KOPT-K1 (cell line): ENCODE results near the gene DYNLL1.
A peak's percentile ranks its signal among the peaks of the same experiment; 100 is the strongest.
"Not testable (repeated sequence)": the region's sequence is repeated elsewhere in the genome, so short reads cannot be mapped to it uniquely, and the experiment has no call there.

Source experiments
- H3K27ac ChIP-seq: fragments of 200-600 bp; sonication (generic); 2 replicates; pipeline ENCODE4 v1.5.1; 2016; ENCODE audit warnings: antibody characterized with exemption, mild to moderate bottlenecking, low read depth, low read length; ENCODE audit not compliant: poor library complexity, severe bottlenecking
- H3K36me3 ChIP-seq: fragments of 200-600 bp; sonication (generic); 2 replicates; pipeline ENCODE4 v1.5.1; 2017; ENCODE audit warnings: antibody characterized with exemption, mild to moderate bottlenecking, low read length, moderate library complexity; ENCODE audit not compliant: insufficient read depth
- H3K9me3 ChIP-seq: fragments of 200-600 bp; sonication (generic); 2 replicates; pipeline ENCODE4 v1.5.1; 2017; ENCODE audit warnings: antibody characterized with exemption, low read length, mild to moderate bottlenecking; ENCODE audit not compliant: insufficient read depth, poor library complexity, severe bottlenecking

DYNLL1 gene

GRCh38 chr12:120522568-120522967, 26.7 kb downstream of the DYNLL1 start:
- no peaks in the 10 kb centered on the region for H3K9me3 ChIP-seq
- H3K36me3 ChIP-seq: peaks cover 21% of the 10 kb centered on the region
- H3K27ac ChIP-seq: no peak overlapping the region

- Histone ChIP-seq H3K9me3 (no peaks in the 10 kb centered on the region), H3K27ac (peak within 1 kb of the TSS; percentile 86), H3K36me3 (no peaks in the 10 kb centered on the region)
Observed at GRCh38 chr12:120528861-120529525, 33.1 kb downstream of the DYNLL1 start, which contains the start of gene COQ5. Gene COQ5, minus strand, starts transcription at chr12:120529158. Its CDS starts 17 bp downstream, at chr12:120529141.

GRCh38 chr12:120529641-120530417, 33.9 kb downstream of the DYNLL1 start:
- H3K9me3 ChIP-seq: no peaks in the 10 kb centered on the region
- H3K27ac ChIP-seq: peak overlapping the region; percentile 86
- H3K36me3 ChIP-seq: no peaks in the 10 kb centered on the region

- not testable (repeated sequence) for H3K27ac ChIP-seq, H3K9me3 ChIP-seq, H3K36me3 ChIP-seq
Observed at GRCh38 chr12:120530418-120530761, 34.5 kb downstream of the DYNLL1 start.

GRCh38 chr12:120532701-120533238, 36.9 kb downstream of the DYNLL1 start:
- Histone ChIP-seq H3K36me3 (peaks cover 21% of the 10 kb centered on the region), H3K9me3 (no peaks in the 10 kb centered on the region), H3K27ac (no peak overlapping the region)

- Histone ChIP-seq H3K27ac (peak within 1 kb of the TSS; percentile 84), H3K36me3 (peaks cover 36% of the 10 kb centered on the region), H3K9me3 (no peaks in the 10 kb centered on the region)
Observed at GRCh38 chr12:120534203-120534702, 38.3 kb downstream of the DYNLL1 start, which contains the start of gene RNF10. Gene RNF10, plus strand, starts transcription at chr12:120534356. Its CDS starts 456 bp downstream, at chr12:120534812.

- Histone ChIP-seq H3K9me3 (no peaks in the 10 kb centered on the region), H3K27ac (peak overlapping the region; percentile 84), H3K36me3 (peaks cover 43% of the 10 kb centered on the region)
Observed at GRCh38 chr12:120534703-120535655, 39.1 kb downstream of the DYNLL1 start.

- no peaks in the 10 kb centered on the region for H3K9me3 ChIP-seq
- no peak overlapping the region for H3K27ac ChIP-seq
- peaks cover 55% of the 10 kb centered on the region for H3K36me3 ChIP-seq
Observed at GRCh38 chr12:120536064-120536791, 40.3 kb downstream of the DYNLL1 start.

GRCh38 chr12:120537856-120538220, 41.9 kb downstream of the DYNLL1 start:
- Histone ChIP-seq H3K9me3 (no peaks in the 10 kb centered on the region), H3K27ac (no peak overlapping the region), H3K36me3 (peaks cover 71% of the 10 kb centered on the region)

GRCh38 chr12:120538281-120539156, 42.6 kb downstream of the DYNLL1 start:
- Histone ChIP-seq H3K27ac (peak overlapping the region; percentile 3), H3K36me3 (peaks cover 78% of the 10 kb centered on the region), H3K9me3 (no peaks in the 10 kb centered on the region)

- peaks cover 86% of the 10 kb centered on the region for H3K36me3 ChIP-seq
- no peak overlapping the region for H3K27ac ChIP-seq
- no peaks in the 10 kb centered on the region for H3K9me3 ChIP-seq
Observed at GRCh38 chr12:120539303-120539702, 43.4 kb downstream of the DYNLL1 start.

- Histone ChIP-seq H3K9me3 (no peaks in the 10 kb centered on the region), H3K27ac (no peak overlapping the region), H3K36me3 (peaks cover 94% of the 10 kb centered on the region)
Observed at GRCh38 chr12:120540445-120540844, 44.5 kb downstream of the DYNLL1 start.

- peaks cover 96% of the 10 kb centered on the region for H3K36me3 ChIP-seq
- H3K9me3 ChIP-seq: no peaks in the 10 kb centered on the region
- H3K27ac ChIP-seq: no peak overlapping the region
Observed at GRCh38 chr12:120542166-120542565, 46.3 kb downstream of the DYNLL1 start.
